Hepatocyte (in vitro differentiated cells): Measurements from ENCODE around the gene PRKCI. TPM values are rescaled to one million over a fixed set of nuclear protein-coding genes. Genes with fewer than 3 reads are reported as not detected.

Source experiments
- DNase-seq: peaks from one replicate; pipeline ENCODE4 v3.0.0-alpha.2; 2016; ENCODE audit warnings: low spot score
- H2AFZ ChIP-seq: fragments of 200-600 bp; sonication (generic); 2 replicates; pipeline ENCODE4 v1.6.0; 2016; ENCODE audit warnings: antibody characterized with exemption, mild to moderate bottlenecking
- H3K27ac ChIP-seq: fragments of 200-600 bp; sonication (generic); 2 replicates; pipeline ENCODE4 v1.5.1; 2016; ENCODE audit warnings: mild to moderate bottlenecking
- H3K27me3 ChIP-seq: fragments of 200-600 bp; sonication (generic); 2 replicates; pipeline ENCODE4 v1.6.1; 2016
- H3K36me3 ChIP-seq: fragments of 200-600 bp; sonication (generic); replicated peaks from 2 replicates; pipeline ENCODE4 v1.5.1; 2016; ENCODE audit warnings: low read depth; ENCODE audit not compliant: insufficient read depth
- H3K4me1 ChIP-seq: fragments of 200-600 bp; sonication (generic); 2 replicates; pipeline ENCODE4 v1.5.1; 2016; ENCODE audit warnings: mild to moderate bottlenecking, moderate library complexity; ENCODE audit not compliant: insufficient read depth
- H3K4me2 ChIP-seq: fragments of 200-600 bp; sonication (generic); 2 replicates; pipeline ENCODE4 v1.6.0; 2016
- H3K4me3 ChIP-seq: fragments of 200-600 bp; sonication (generic); 2 replicates; pipeline ENCODE4 v1.5.1; 2016; ENCODE audit warnings: mild to moderate bottlenecking
- H3K79me2 ChIP-seq: fragments of 200-600 bp; sonication (generic); 2 replicates; pipeline ENCODE4 v1.6.0; 2017; ENCODE audit warnings: mild to moderate bottlenecking
- H3K9me2 ChIP-seq: fragments of 200-600 bp; sonication (generic); replicated peaks from 2 replicates; pipeline ENCODE4 v1.6.0; 2017; ENCODE audit warnings: mild to moderate bottlenecking; ENCODE audit not compliant: insufficient read depth
- H3K9me3 ChIP-seq: fragments of 200-600 bp; sonication (generic); 2 replicates; pipeline ENCODE4 v1.5.1; 2016; ENCODE audit warnings: low read depth, mild to moderate bottlenecking
- H4K20me1 ChIP-seq: fragments of 200-600 bp; sonication (generic); 2 replicates; pipeline ENCODE4 v1.6.0; 2016; ENCODE audit warnings: mild to moderate bottlenecking; ENCODE audit not compliant: insufficient read depth, poor library complexity, severe bottlenecking
- EZH2 ChIP-seq: fragments of 200-600 bp; sonication (generic); IDR thresholded peaks from 2 replicates; pipeline ENCODE4 v1.6.1; 2016; ENCODE audit warnings: antibody characterized with exemption, mild to moderate bottlenecking, borderline replicate concordance
- EZH2phosphoT487 ChIP-seq: fragments of 200-600 bp; sonication (generic); IDR thresholded peaks from one replicate; pipeline ENCODE4 v1.6.1; 2018; ENCODE audit warnings: antibody characterized with exemption, mild to moderate bottlenecking, low read depth, moderate library complexity; ENCODE audit not compliant: unreplicated experiment, severe bottlenecking
- WGBS: methylation state at CpG from one replicate; pipeline ENCODE4 v1.1.6; 2016; ENCODE audit warnings: low lambda C conversion rate; ENCODE audit errors: missing lambda C conversion rate; 5-methylcytosine and 5-hydroxymethylcytosine counted together
- polyA plus RNA-seq: library from polyadenylated mRNA; unstranded; fragments of >200 nt; fragmentation: Nextera tagmentation; extraction: Ambion mirVana; gene quantifications from 2 replicates; pipeline ENCODE4 v1.2.1, GENCODE V29; 2016
- total RNA-seq: library from RNA; depleted of rRNA; stranded (reverse); fragments of >200 nt; gene quantifications from 2 replicates; pipeline ENCODE4 v1.2.3, GENCODE V29; 2014
- TF ChIP-seq, protein P1 (sequence below): fragments of 200-600 bp; sonication (generic); IDR thresholded peaks from 2 replicates; pipeline ENCODE4 v1.5.1; 2016; ENCODE audit warnings: antibody characterized with exemption, mild to moderate bottlenecking; ENCODE audit not compliant: poor library complexity

The PRKCI gene
- total and polyA plus RNA-seq, 2 experiments from 2014 or later, result 28.6 to 47.3 TPM

GRCh38 chr3:170207717-170208116, 14.5 kb upstream of the PRKCI start:
- no peak overlapping the region for H3K27ac ChIP-seq
- no peaks in the 10 kb centered on the region for H3K9me3 ChIP-seq
- H3K4me1 ChIP-seq, result no peaks in the 10 kb centered on the region
- H4K20me1 ChIP-seq, result no peaks in the 10 kb centered on the region
- no peaks in the 10 kb centered on the region for H3K27me3 ChIP-seq
- no peak overlapping the region for H2AFZ ChIP-seq
- no peak overlapping the region for H3K4me3 ChIP-seq
- H3K4me2 ChIP-seq, result no peak overlapping the region
- no peaks in the 10 kb centered on the region for H3K79me2 ChIP-seq
- no peak for DNase-seq
- TF ChIP-seq EZH2phosphoT487, result no peak
- WGBS, result 77% methylated on average over 6 of the region's 6 CpGs
- H3K36me3 ChIP-seq, result no peaks in the 10 kb centered on the region
- H3K9me2 ChIP-seq, result no peaks in the 10 kb centered on the region

GRCh38 chr3:170211668-170212067, 10.6 kb upstream of the PRKCI start:
- no peak overlapping the region for H3K4me2 ChIP-seq
- TF ChIP-seq, protein P1, sequence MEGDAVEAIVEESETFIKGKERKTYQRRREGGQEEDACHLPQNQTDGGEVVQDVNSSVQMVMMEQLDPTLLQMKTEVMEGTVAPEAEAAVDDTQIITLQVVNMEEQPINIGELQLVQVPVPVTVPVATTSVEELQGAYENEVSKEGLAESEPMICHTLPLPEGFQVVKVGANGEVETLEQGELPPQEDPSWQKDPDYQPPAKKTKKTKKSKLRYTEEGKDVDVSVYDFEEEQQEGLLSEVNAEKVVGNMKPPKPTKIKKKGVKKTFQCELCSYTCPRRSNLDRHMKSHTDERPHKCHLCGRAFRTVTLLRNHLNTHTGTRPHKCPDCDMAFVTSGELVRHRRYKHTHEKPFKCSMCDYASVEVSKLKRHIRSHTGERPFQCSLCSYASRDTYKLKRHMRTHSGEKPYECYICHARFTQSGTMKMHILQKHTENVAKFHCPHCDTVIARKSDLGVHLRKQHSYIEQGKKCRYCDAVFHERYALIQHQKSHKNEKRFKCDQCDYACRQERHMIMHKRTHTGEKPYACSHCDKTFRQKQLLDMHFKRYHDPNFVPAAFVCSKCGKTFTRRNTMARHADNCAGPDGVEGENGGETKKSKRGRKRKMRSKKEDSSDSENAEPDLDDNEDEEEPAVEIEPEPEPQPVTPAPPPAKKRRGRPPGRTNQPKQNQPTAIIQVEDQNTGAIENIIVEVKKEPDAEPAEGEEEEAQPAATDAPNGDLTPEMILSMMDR, result no peak
- TF ChIP-seq EZH2, result no peak
- TF ChIP-seq EZH2phosphoT487, result no peak
- no peaks in the 10 kb centered on the region for H3K79me2 ChIP-seq
- no peaks in the 10 kb centered on the region for H3K9me2 ChIP-seq
- WGBS, result 97% methylated on average over 1 of the region's 1 CpG
- no peaks in the 10 kb centered on the region for H3K4me1 ChIP-seq
- H2AFZ ChIP-seq, result no peak overlapping the region
- H3K36me3 ChIP-seq, result no peaks in the 10 kb centered on the region
- H4K20me1 ChIP-seq, result no peaks in the 10 kb centered on the region
- no peaks in the 10 kb centered on the region for H3K9me3 ChIP-seq
- no peak overlapping the region for H3K4me3 ChIP-seq
- H3K27ac ChIP-seq, result no peak overlapping the region
- no peak for DNase-seq
- no peaks in the 10 kb centered on the region for H3K27me3 ChIP-seq

DNA sequence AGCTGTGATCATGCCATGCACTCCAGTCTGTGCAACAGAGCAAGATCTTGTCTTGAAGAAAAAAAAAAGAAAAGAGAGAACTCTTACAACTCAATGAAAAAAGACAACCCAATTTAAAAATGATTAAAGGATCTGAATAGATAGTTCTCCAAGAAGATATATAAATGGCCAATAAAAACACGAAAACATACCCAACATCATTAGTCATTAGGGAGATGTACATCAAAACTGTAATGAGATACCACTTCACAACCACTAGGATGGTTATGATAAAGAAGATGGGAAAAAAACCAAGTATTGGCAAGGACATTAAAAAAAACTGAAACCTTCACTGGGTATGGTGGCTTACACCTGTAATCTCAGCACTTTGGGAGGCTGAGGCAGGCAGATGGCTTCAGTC, 2.4 kb upstream of the PRKCI start:
- Histone ChIP-seq H3K79me2 (peaks cover 23% of the 10 kb centered on the region), H3K9me2 (no peaks in the 10 kb centered on the region), H3K27me3 (no peaks in the 10 kb centered on the region), H3K4me3 (no peak overlapping the region), H3K9me3 (no peaks in the 10 kb centered on the region), H3K36me3 (no peaks in the 10 kb centered on the region), H2AFZ (no peak overlapping the region), H4K20me1 (no peaks in the 10 kb centered on the region), H3K4me1 (peaks cover 10% of the 10 kb centered on the region), H3K27ac (no peak overlapping the region), H3K4me2 (no peak overlapping the region)
- no peak for TF ChIP-seq EZH2phosphoT487
- TF ChIP-seq, protein P1, result no peak
- no peak for TF ChIP-seq EZH2
- no peak for DNase-seq
- 85% methylated on average over 1 of the region's 1 CpG for WGBS

DNA sequence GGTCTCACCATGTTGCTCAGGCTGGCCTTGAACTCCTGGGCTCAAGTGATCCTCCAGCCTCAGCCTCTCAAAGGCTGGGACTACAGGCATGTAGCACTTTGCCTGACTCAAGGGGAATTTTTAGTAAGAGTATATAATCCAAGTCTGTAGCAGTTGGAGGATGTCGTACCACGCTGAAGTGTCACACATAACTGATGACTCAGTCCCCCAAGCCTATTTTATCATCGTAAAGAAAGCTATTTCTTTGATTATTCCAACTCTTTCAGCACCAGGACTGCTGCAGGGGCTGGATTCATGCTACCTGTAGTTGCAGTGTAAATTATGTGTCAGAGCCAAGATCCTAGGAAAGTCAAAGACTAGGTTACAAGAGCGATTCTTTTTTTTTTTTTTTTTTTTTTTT, 1.4 kb upstream of the PRKCI start:
- 94% methylated on average over 4 of the region's 4 CpGs for WGBS

More for the DNA sequence above, 1.4 kb upstream of the PRKCI start:
- Histone ChIP-seq H3K9me3 (no peaks in the 10 kb centered on the region), H3K27ac (no peak overlapping the region), H3K36me3 (no peaks in the 10 kb centered on the region), H3K4me3 (no peak overlapping the region), H3K9me2 (no peaks in the 10 kb centered on the region), H4K20me1 (no peaks in the 10 kb centered on the region), H3K27me3 (no peaks in the 10 kb centered on the region), H3K79me2 (peaks cover 33% of the 10 kb centered on the region), H3K4me1 (peaks cover 10% of the 10 kb centered on the region), H3K4me2 (no peak overlapping the region), H2AFZ (no peak overlapping the region)
- TF ChIP-seq EZH2 (no peak), EZH2phosphoT487 (no peak)
- TF ChIP-seq, protein P1, result no peak
- DNase-seq, result no peak
